AG04450 (cell line): ENCODE results near the gene PRDM5. TPM values are rescaled to one million over a fixed set of nuclear protein-coding genes. Genes with fewer than 3 reads are reported as not detected.

Source experiments
- CTCF ChIA-PET: fragments of 300-600, 350-600 bp; formaldehyde crosslinking; extraction: SDS; loops from one replicate; lab custom pipeline; 2022; ENCODE audit warnings: antibody characterized with exemption, inconsistent platforms; lab: Charles Lee
- POLR2A ChIA-PET: fragments of 350-600 bp; formaldehyde crosslinking; extraction: SDS; loops from one replicate; lab custom pipeline; 2021; ENCODE audit warnings: antibody characterized with exemption, inconsistent platforms; lab: Yijun Ruan, JAX
- DNase-seq: peaks from one replicate; pipeline ENCODE4 v3.0.0-alpha.2; 2011; ENCODE audit warnings: low read depth, low spot score
- H3K27ac ChIP-seq: one replicate; pipeline ENCODE4 v1.5.1; 2012; ENCODE audit warnings: low read depth, low read length, control low read depth
- H3K27me3 ChIP-seq: one replicate; pipeline ENCODE4 v1.6.0; 2012; ENCODE audit warnings: low read length; ENCODE audit not compliant: control insufficient read depth, insufficient read depth
- H3K4me3 ChIP-seq: 2 replicates; pipeline ENCODE4 v1.5.1; 2011; ENCODE audit warnings: mild to moderate bottlenecking, low read depth, low read length, control low read depth
- H3K9me3 ChIP-seq: 2 replicates; pipeline ENCODE4 v1.5.1; 2012; ENCODE audit warnings: low read length; ENCODE audit not compliant: control insufficient read depth, insufficient read depth
- CTCF ChIP-seq: IDR thresholded peaks from 2 replicates; pipeline ENCODE4 v1.5.1; 2011; ENCODE audit warnings: low read depth, low read length, control low read depth, inconsistent platforms
- polyA plus RNA-seq: library from polyadenylated mRNA; depleted of rRNA; stranded (reverse); fragments of >200 nt; gene quantifications from 2 replicates; pipeline ENCODE4 v1.2.3, GENCODE V29; 2011

Gene PRDM5
- polyA plus RNA-seq, 1 experiment: 12.3 TPM

GRCh38 chr4:120821977-120822376 is 100.5 kb downstream of the PRDM5 start:
- H3K4me3 ChIP-seq: no peak overlapping the region
- ChIA-PET CTCF (no interaction called here), POLR2A (no interaction called here)
- DNase-seq: no peak
- H3K27ac ChIP-seq: no peak overlapping the region
- no peaks in the 10 kb centered on the region for H3K27me3 ChIP-seq
- TF ChIP-seq CTCF: no peak
- H3K9me3 ChIP-seq: no peaks in the 10 kb centered on the region

- POLR2A ChIA-PET: no interaction called here
- H3K9me3 ChIP-seq: no peaks in the 10 kb centered on the region
- no peak for TF ChIP-seq CTCF
- H3K4me3 ChIP-seq: no peak overlapping the region
- CTCF ChIA-PET: no interaction called here
- no peaks in the 10 kb centered on the region for H3K27me3 ChIP-seq
- no peak for DNase-seq
- H3K27ac ChIP-seq: no peak overlapping the region
Measured at GRCh38 chr4:120821029-120821428, 101.5 kb downstream of the PRDM5 start.

- no peak overlapping the region for H3K4me3 ChIP-seq
- ChIA-PET CTCF (no interaction called here), POLR2A (no interaction called here)
- no peak overlapping the region for H3K27ac ChIP-seq
- TF ChIP-seq CTCF: no peak
- no peaks in the 10 kb centered on the region for H3K9me3 ChIP-seq
- H3K27me3 ChIP-seq: no peaks in the 10 kb centered on the region
- no peak for DNase-seq
Measured at GRCh38 chr4:120819805-120820437, 102.6 kb downstream of the PRDM5 start.

GRCh38 chr4:120816296-120816965 is 106.1 kb downstream of the PRDM5 start:
- ChIA-PET POLR2A (no interaction called here), CTCF (no interaction called here)
- H3K9me3 ChIP-seq: no peaks in the 10 kb centered on the region
- no peaks in the 10 kb centered on the region for H3K27me3 ChIP-seq
- no peak overlapping the region for H3K4me3 ChIP-seq
- H3K27ac ChIP-seq: no peak overlapping the region
- no peak for DNase-seq
- TF ChIP-seq CTCF: no peak

GRCh38 chr4:120815361-120815760 is 107.2 kb downstream of the PRDM5 start:
- no peak overlapping the region for H3K27ac ChIP-seq
- ChIA-PET CTCF (no interaction called here), POLR2A (no interaction called here)
- no peak overlapping the region for H3K4me3 ChIP-seq
- H3K9me3 ChIP-seq: no peaks in the 10 kb centered on the region
- no peak for TF ChIP-seq CTCF
- H3K27me3 ChIP-seq: no peaks in the 10 kb centered on the region
- DNase-seq: no peak
